GM19328 (cell line): ENCODE results near the gene PGRMC1.
A peak's percentile ranks its signal among the peaks of the same experiment; 100 is the strongest.
"Not testable (repeated sequence)": the region's sequence is repeated elsewhere in the genome, so short reads cannot be mapped to it uniquely, and the experiment has no call there.

Source experiments
- ATAC-seq: cut with Tn5 transposase; IDR thresholded peaks from one replicate; pipeline ENCODE4 v1.9.1; 2021; ENCODE audit warnings: mild to moderate bottlenecking, moderate library complexity; ENCODE audit not compliant: unreplicated experiment

PGRMC1 gene

GRCh38 chrX:119231936-119232445 lies 4.1 kb upstream of the PGRMC1 start:
- ATAC-seq: no peak

- ATAC-seq: no peak
Measured at GRCh38 chrX:119235051-119235511, 1.0 kb upstream of the PGRMC1 start.

- ATAC-seq: peak; percentile 9
Measured at GRCh38 chrX:119236623-119237561, 807 bp downstream of the PGRMC1 start.

GRCh38 chrX:119237562-119237942 lies 1.5 kb downstream of the PGRMC1 start:
- ATAC-seq: no peak

GRCh38 chrX:119238557-119238956 lies 2.5 kb downstream of the PGRMC1 start:
- ATAC-seq: no peak

- no peak for ATAC-seq
Measured at GRCh38 chrX:119240356-119240755, 4.3 kb downstream of the PGRMC1 start.

GRCh38 chrX:119247702-119248101 lies 11.6 kb downstream of the PGRMC1 start:
- ATAC-seq: no peak

GRCh38 chrX:119249891-119250290 lies 13.8 kb downstream of the PGRMC1 start:
- no peak for ATAC-seq

- ATAC-seq: no peak
Measured at GRCh38 chrX:119251386-119251785, 15.3 kb downstream of the PGRMC1 start.

- no peak for ATAC-seq
Measured at GRCh38 chrX:119252716-119253115, 16.6 kb downstream of the PGRMC1 start.

GRCh38 chrX:119266364-119266995 lies 30.4 kb downstream of the PGRMC1 start:
- ATAC-seq: no peak

GRCh38 chrX:119267115-119267514 lies 31.0 kb downstream of the PGRMC1 start:
- not testable (repeated sequence) for ATAC-seq

GRCh38 chrX:119272882-119273419 lies 36.9 kb downstream of the PGRMC1 start:
- no peak for ATAC-seq

- no peak for ATAC-seq
Measured at GRCh38 chrX:119273420-119274192, 37.5 kb downstream of the PGRMC1 start.

- ATAC-seq: not testable (repeated sequence)
Measured at GRCh38 chrX:119282347-119282746, 46.3 kb downstream of the PGRMC1 start.

GRCh38 chrX:119288890-119289393 lies 52.9 kb downstream of the PGRMC1 start:
- ATAC-seq: no peak

GRCh38 chrX:119290476-119290875 lies 54.4 kb downstream of the PGRMC1 start:
- ATAC-seq: no peak

- not testable (repeated sequence) for ATAC-seq
Measured at GRCh38 chrX:119291246-119291645, 55.2 kb downstream of the PGRMC1 start.

GRCh38 chrX:119292445-119292844 lies 56.4 kb downstream of the PGRMC1 start:
- no peak for ATAC-seq
